Stimulated activated CD4-positive, alpha-beta T cell treated with anti-CD3 and anti-CD28 coated beads, TNF-alpha, amount 100 ng/mL, for 4 hours (primary cell): ENCODE results near the gene USP22.
"Not testable (repeated sequence)": the region's sequence is repeated elsewhere in the genome, so short reads cannot be mapped to it uniquely, and the experiment has no call there.

Experiments
- DNase-seq, 3 experiments: peaks; one replicate each; pipeline ENCODE4 v3.0.0-alpha.2; 2020; ENCODE audit warnings: low read depth in 3 of 3

The USP22 gene

DNA sequence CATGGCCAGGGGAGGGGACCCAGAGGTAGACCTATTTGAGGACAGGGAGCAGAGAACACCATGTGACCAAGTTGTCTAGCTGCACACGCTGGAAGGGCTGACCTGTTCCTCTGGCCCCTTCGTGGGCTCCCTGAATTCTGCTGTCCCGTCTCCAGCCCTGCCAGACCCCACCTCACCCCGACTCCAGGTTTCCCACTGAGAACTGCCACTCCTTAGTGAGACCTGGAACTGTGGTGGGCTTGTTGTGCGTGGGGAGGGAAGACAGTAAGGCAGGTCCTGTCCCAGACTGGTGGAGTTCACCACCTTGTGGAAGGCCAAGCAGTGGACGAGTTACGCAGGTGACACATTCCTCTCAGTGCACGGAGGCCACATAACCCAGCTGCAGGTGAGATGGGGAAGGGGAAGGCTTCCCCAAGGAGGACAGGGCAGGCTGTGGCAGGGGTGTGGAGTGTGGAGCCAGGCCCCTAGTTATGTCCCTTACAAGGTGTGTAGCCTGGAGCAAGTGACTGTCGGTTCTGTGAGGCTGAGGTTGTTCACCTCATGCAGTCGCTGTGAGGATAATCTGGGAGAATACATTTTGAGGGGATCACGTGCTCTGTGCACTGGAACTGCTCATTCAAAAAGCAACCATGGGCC is 54.7 kb downstream of the USP22 start:
- no peak for DNase-seq

DNA sequence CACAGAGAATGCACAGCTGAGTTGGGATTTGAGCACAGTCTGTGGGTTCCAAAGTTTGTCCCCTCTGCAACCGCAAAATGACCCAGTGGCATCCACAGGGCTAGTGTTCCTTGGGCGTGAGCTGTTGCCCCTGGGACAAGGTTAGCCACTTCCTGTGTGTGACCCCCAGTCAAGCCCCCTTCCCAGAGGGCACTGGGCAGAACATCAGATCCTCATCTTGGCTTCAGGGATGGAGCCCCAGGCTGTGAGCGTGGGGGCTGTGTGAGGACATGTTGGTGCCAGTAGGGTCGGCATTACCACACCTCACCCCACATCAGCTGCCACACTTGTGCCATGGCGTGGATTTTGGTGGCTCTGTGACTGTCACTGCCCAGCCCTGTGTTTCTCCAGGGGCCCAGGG is 55.3 kb downstream of the USP22 start:
- DNase-seq, result no peak

DNA sequence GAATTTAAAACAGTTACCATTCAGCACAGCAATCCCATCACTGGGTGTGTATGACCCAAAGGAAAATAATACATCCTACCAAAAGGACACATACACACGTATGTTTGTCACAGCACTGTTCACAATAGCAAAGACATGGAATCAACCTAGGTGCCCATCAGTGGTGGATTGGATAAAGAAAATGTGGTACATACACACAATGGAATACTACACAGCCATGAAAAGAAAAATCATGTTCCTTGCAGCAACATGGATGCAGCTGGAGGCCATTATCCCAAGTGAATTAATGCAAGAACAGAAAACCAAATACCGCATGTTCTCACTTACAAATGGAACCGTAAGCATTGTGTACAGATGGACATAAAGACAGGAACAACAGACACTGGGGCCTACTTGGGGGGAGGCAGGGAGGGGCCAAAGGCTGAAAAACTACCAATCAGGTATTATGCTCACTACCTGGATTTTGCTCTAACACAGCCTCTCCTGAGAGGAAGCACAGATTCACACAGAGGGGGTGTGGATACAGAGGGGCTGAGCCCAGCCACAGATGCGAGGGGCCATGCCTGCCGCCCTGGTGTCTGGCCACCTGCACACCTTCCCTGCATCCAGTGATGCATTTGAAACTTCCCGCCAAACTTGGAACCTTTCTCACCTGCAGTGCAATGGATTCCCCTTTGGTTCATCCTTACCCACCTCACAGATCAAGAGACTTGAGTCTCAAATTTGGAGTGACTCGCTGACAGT is 55.9 kb downstream of the USP22 start:
- DNase-seq, result no peak

DNA sequence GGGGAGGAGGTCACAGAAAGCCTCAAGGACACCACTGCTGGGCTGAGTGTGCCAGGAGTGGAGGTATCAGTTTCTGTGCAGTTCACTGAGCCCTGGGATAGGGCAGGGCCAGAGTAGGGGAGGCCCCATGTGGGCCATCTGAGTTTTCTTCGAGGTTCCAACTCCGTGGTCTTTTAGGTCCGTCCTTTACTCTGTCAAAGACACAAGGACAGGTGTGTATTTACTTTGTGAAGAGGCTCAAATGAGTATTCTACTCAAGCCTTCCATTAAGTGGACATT is 59.5 kb downstream of the USP22 start:
- no peak for DNase-seq

DNA sequence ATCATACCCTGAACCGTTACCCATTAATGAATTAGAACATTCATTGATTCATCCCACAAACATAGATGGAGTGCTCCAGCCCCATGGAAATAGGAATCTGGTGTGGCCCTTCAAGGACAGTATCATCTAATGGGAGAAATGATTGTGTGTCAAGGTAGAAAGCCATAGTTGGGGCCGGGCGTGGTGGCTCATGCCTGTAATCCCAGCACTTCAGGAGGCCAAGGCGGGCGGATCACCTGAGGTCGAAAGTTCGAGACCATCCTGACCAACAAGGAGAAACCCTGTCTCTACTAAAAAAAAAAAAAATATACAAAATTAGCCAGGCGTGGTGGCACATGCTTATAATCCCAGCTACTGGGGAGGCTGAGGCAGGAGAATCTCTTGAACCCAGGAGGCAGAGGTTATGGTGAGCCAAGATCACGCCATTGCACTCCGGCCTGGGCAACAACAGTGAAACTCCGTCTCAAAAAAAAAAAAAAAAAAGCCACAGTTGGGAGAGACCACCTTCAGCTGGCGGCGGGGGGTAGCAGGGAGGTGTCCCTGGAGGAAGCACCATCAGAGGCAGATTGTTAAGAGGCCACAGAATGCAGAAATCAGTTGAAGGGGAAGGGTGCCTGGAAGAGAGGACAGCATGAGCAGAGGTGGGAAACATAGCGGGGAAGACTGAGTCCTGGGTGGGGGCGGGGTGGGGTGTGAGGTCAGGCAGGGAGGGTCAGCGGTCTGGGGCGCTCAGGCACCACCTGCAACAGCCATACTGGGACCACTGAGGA is 60.0 kb downstream of the USP22 start:
- DNase-seq, result no peak

DNA sequence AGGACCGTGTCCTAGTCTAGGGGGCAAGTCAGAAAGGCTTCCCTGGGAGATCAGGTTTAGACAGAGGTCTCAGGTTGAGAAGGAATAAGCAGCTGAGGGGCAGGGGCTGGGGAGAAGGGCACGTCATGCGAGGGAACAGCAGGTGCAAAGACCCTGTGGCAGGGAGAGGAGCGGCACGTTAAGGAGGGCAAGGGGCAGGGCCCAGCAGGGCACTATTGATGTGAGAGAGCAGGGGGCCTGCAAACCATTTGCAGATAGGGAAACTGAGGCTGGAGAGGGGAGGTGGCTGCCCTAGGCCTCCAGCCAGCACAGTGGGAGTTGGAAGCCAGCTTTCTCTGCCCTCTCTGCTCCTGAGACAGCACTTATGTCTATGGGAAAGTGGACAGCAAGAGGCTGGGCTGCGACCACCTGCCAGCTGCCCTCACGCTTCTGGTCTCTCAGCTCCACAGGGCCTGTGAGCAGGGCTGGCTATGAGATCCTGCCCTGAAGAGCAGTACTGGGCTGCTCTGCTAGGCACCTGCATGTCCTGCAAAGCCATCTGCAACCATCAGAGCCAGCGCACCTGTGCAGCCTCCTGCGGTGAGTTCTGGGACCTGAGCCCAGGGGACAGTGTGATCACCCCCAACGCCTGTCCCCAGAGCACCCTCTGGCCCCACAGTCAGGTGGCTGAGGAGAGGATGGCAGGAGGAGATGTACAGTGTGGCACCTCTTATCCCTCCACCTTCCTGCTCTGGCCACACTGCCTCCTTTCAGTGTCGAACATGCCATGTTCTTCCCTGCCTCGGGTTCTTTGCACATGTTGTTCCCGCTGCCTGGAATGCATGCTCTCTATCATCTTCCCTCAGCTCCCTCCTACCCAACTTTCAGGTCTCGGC is 61.5 kb downstream of the USP22 start:
- DNase-seq, result no peak

DNA sequence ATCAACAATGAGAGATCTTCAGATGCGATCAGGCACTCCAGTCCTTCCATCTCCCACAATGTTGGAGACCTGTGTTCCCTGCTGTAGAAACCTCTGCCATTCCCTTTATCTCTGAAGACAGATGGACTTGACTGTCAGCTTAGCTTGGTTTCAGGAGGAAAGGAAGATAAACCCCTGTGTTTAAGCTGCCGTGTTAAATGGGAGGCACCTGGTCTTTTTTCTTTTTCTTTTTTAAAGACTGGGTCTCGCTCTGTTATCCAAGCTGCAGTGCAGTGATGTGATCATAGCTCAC is 63.1 kb downstream of the USP22 start:
- no peak for DNase-seq

DNA sequence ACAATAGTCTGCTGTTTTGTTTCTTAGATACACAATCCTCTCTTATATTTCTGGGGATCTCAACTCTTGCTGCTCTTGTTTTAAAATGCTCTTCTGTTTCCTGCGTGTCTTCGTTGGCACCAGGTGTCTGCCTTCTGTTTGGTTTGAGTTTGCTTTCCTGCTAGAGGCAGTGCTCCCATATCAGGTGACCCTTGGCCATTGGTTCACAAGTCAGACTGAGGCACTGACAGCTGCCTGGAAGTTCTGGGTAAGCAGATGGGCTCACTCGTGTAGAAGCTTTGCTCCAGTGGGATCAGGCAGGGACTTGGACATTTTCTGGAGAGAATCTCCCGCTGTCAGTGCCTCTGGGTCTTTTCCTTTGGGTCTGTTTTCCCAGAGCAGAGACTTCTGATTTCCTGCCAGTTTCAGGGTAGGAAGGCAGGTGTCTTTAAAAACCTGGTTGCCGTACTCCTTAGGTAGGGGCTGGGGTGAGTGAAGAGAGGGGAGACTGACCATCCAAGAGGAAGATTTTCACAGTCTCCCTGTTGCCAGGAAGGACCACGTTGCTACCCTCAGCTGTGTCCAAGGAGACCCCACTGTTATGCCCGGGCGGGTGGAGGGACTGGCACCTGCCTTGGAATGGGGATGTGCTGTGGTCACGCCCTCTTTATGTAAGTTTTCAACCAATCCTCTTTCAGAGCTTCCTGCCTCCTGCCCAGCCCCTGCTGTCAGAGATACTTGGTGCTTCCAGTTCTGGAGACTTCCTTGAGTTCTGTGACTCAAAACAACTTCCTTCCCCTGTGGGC is 63.6 kb downstream of the USP22 start:
- not testable (repeated sequence) for DNase-seq

DNA sequence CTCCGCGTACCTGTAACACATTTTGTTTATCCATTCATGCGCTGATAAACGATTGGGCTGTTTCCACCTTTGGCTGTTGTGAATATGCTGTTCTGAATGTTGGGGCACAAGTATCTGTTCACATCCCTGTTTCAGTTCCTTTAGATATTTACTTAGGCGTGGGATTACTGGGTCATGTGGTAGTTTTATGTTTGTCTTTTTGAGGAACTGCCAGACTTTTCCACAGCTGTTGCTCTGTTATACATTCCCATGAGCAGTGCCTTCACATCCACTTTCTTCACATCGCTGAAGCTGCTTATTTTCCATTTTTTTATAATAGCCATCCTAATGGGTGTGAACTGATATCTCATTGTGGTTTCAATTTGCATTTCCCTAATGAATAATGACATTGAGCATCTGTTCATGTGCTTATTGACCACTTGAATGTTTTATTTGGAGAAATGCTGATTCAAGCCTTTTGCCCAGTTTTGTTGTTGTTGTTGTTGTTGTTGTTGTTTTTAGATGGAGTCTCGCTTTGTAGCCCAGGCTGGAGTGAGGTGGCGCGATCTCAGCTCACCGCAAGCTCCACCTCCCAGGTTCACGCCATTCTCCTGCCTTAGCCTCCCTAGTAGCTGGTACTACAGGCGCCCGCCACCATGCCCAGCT is 65.1 kb downstream of the USP22 start:
- DNase-seq, result not testable (repeated sequence)

DNA sequence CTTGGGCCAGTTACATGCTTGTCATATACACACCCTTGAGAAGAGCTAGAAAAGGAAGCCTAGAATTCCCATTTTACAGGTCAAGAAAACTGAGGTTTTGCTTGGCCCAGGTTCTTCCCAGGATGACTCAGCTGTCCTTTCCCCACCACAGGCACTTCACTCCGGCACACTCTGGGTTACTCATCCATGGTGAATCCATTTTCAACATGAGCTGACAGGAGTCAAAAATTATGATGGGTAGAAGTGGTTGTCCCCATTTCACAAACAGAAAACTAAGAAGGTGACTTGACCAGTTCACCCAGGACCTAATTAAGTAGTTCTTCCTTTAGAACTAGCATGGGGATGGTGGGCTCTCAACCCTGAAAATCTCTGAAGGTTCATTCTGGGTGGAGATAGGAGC is 67.2 kb downstream of the USP22 start:
- DNase-seq, result no peak

DNA sequence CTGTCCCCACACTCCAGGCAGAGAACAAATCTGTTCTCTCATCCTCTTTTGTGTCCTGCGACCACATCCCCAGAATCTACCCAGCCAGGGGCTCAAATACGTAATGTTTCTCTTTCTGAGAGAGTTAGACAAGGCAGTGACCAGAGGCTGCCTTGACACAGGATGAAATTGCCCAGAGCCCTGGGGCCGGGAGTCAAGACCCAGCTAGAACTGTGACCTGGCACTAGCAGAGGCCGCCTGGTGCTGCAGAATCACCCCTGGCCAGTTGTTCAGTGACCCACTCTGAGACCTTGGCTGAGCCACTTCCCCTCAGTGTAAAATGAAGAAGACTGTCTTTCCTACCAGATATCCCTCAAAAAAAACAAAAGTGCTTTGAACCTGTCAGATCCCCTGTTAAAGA is 72.5 kb downstream of the USP22 start:
- DNase-seq, result no peak

DNA sequence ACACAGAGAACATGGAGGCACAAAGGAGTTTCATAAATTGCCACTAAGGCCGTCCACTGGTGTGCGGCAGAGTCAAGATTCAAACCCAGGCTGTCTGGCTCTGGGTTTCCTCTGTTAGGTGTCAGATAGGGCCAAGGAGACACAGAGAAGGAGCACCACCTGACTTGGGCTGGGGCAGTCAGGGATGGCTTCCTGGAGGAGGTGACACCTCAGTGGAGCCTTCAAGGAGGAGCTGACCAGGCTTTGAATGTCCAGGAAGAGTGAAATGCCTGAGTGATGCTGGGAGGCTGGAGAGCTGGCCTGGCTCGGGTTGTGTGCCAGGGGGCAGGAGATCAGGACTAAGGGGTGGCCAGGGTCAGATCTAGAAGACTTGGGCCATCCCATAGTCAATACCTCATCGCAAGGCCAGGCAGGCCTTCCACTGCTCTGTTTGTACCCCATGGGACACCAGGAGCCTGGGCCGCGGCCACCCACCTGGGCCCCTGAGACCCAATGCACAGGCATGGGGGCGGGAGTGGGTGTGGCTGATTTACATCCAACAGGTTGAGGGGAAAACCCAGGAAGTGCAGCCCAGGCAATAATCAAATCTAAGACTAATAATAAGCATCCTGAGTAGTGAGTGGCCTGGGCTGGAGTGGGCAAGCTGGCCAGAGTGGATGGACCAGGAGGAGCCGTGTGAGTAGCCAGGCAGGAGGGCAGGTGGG is 73.7 kb downstream of the USP22 start:
- no peak for DNase-seq

DNA sequence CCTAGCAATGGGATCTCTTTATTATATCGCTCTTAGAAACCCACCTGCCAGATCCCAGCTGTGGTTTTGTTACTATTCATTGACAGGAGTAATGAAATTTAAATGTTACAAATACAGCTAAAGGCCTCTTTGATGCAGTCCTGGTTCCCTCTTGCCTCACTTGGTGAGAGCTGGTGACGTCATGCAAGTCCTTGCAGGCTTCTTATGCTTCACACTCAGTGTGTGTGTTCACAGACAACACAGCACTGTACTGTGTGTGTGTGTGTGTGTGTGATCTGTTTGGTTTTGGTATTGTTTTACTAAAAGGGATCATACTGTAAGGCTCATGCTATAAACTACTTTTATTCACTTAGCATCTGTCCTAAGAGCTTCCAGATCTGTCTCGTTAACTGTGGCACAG is 75.0 kb downstream of the USP22 start:
- no peak for DNase-seq

DNA sequence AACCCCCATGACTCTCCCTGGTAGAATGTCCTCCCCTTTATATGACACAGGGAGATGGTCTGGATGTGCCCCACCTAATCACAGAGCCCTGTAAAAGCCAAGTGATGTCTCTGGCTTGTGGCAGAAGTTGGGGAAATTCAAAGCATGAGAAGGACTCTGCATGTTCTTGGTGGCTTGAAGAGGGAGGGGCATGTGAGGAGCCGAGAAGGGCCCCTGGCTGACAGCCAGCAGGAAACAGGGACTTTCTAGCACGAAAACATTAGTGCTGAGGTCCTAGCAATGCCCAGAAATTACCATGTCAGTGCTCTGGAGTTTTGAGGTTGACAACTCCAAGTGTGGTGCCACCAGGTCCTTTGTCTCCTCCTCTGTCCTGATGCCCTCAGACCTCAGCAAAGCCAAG is 75.9 kb downstream of the USP22 start:
- DNase-seq, result no peak

DNA sequence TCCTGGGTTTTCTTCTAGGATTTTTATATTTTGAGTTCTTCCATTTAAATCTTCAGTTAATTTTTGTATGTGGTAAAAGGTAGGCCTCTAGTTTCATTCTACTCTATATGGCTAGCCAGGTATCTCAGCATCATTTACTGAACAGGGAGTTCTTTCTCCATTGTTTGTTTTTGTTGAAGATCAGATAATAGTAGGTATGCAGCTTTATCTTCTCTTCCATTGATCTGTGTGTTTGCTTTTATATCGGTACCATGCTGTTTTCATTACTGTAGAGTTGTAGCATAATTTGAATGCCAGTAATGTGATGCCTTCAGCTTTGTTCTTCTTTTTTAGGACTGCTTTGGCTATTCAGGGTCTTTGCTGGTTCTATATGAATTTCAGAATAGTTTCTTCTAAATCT is 77.3 kb downstream of the USP22 start:
- DNase-seq, result no peak

DNA sequence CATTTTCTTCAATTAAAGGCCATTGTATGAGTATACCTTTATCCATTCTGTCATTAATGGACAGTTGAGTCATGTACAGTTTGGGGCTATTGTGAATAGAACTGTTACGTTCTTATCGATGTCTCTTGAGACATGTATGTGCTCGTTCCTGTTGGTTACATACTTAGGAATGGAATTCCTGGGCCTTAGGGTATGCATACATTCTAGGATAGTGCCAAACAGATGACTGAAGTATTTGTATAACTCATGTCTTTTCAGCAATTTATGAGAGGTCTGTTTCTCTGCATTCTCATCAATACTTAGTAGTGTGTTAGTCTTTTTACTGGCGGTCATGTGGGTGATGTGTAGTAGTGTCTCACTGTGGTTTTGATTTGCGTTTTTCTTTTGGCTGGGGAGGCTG is 81.2 kb downstream of the USP22 start:
- DNase-seq, result no peak

DNA sequence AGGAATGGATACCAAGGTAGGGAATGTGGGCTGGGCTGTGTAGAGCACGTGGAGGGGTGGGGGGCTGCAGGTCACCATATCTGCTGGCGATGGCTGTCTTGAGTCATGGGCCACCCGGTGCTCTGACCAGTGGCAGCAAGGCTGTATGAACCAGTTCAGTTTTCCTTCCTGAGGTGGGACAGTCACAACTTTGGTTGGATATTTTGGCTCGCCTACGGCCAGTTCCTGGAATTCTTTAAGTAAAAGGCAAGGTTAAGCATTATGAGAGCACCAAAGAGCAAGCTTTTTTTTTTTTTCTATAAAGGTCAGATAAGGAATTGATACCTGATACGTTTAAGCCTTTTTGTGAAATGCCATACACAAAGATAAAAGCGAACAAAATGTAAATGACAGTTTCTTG is 81.9 kb downstream of the USP22 start:
- DNase-seq, result no peak

DNA sequence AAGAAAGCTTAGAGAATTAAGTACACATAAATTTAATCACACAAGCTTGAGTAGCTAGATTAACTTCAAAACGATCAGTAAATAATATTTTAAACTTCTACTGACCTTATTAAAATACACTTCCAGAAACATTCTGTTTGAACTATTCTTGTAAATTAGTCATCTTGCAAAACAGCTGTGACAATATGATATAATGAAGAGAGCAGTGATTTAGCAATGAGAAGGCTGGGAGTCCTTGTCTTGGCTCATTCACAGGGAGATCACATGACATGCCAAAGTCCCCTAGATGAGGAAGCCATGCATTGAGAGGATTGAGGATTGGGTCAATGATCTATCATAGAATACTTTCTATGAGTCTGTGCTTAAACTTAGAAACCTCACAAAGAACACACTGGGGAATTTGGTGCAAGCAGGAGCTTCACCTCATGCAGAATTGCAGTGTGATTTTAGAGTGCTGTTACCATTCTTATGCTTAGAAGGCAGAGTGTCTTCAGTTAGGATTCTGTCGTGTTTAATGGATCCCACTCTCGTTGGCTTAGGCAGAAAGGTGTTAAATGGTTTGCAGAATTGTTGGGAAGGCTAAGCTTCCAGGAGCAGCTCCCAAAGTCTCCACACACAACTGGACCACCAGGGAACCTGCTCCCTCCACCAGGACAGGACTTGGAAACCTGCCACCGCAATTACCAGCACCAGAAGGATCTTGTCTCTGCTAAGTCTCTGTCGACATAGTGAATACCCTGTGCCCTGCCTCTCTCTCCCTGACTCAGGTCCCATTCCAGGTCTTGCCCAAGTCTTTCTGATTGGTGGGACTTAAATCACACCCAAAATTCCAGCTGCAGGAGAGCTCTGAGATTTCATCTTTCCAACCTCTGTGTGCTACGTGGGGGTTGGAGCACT is 87.1 kb downstream of the USP22 start:
- DNase-seq, result no peak

DNA sequence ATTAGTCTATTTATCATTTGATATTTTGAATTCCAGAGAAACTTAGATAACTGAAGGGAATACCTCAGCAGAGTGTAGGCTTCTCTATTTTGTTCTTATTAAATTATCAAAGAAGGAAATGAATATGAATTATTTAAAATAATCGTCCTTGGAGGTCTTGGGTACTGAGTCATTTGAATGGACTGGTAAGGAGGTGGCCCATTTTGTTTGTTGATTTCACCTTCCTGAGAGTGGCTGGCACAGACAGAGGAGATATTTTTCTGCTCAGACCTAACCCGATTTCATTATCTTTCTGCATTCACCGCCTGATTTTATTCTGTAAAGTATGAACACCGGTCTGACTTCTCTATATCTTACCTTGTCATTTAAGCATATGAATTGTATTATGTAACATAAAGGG is 88.0 kb downstream of the USP22 start:
- no peak for DNase-seq

DNA sequence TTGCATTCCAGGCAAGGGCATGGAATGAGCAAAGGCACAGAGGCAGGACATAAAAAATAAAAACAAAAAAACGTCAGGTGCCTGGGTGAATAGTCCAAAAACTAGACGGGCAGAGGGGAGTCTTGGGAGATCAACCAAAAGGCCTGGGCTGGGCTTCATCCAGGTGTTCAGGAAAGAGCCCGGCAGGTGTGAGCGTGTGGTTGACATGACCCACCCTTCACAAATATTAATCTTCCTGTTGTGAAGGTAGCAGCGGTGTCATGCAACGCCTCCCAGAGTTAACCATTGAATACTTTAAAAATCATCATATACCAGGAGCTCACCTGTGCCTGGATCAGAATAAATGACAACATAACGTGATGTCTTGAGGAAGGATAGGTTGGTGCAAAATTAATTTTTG is 90.6 kb downstream of the USP22 start:
- DNase-seq, result no peak
